Stimulated activated naive CD8-positive, alpha-beta T cell treated with anti-CD3 and anti-CD28 coated beads, Interleukin-15, Interleukin-2, amounts not matched to agents 100 U/mL and 50 U/mL, for 24 hours (primary cell): ENCODE results near the gene PRKD3.

Experiments used
- ATAC-seq: fragments of 150-1000 bp; cut with Tn5 transposase; one replicate; pipeline ENCODE4 v1.10.0; 2021
- DNase-seq: peaks from one replicate; pipeline ENCODE4 v3.0.0; 2021

Gene PRKD3

GRCh38 chr2:37343537-37344434, 19.2 kb upstream of the PRKD3 start:
- no peak for DNase-seq

GRCh38 chr2:37342591-37343220, 18.1 kb upstream of the PRKD3 start:
- no peak for ATAC-seq

More at GRCh38 chr2:37343537-37344434, 19.2 kb upstream of the PRKD3 start:
- no peak for ATAC-seq

GRCh38 chr2:37340637-37341036, 16.0 kb upstream of the PRKD3 start:
- no peak for DNase-seq
- no peak for ATAC-seq

More at GRCh38 chr2:37342591-37343220, 18.1 kb upstream of the PRKD3 start:
- DNase-seq = no peak

- no peak for DNase-seq
- peak; percentile 28 for ATAC-seq
Observed at GRCh38 chr2:37338933-37339332, 14.3 kb upstream of the PRKD3 start.

- DNase-seq = no peak
- no peak for ATAC-seq
Observed at GRCh38 chr2:37337620-37338280, 13.1 kb upstream of the PRKD3 start.

GRCh38 chr2:37335604-37336003, 11.0 kb upstream of the PRKD3 start:
- no peak for ATAC-seq

GRCh38 chr2:37333256-37333655, 8.6 kb upstream of the PRKD3 start:
- ATAC-seq = no peak

More at GRCh38 chr2:37335604-37336003, 11.0 kb upstream of the PRKD3 start:
- DNase-seq = no peak

GRCh38 chr2:37332560-37332959, 7.9 kb upstream of the PRKD3 start:
- ATAC-seq (no peak), DNase-seq (no peak)

More at GRCh38 chr2:37333256-37333655, 8.6 kb upstream of the PRKD3 start:
- no peak for DNase-seq

- no peak for ATAC-seq
Observed at GRCh38 chr2:37330681-37331080, 6.0 kb upstream of the PRKD3 start.

GRCh38 chr2:37326866-37327634, 2.4 kb upstream of the PRKD3 start:
- ATAC-seq (no peak), DNase-seq (no peak)

More at GRCh38 chr2:37330681-37331080, 6.0 kb upstream of the PRKD3 start:
- DNase-seq = no peak

GRCh38 chr2:37326285-37326684, 1.7 kb upstream of the PRKD3 start:
- ATAC-seq = no peak
- no peak for DNase-seq

- no peak for DNase-seq
- no peak for ATAC-seq
Observed at GRCh38 chr2:37325625-37326071, 1.0 kb upstream of the PRKD3 start.

GRCh38 chr2:37324536-37324785, 172 bp downstream of the PRKD3 start:
- DNase-seq (no peak), ATAC-seq (no peak)

GRCh38 chr2:37323781-37324535, 675 bp downstream of the PRKD3 start:
- DNase-seq (peak; percentile 50), ATAC-seq (peak; percentile 47)

- no peak for ATAC-seq
- no peak for DNase-seq
Observed at GRCh38 chr2:37323176-37323780, 1.4 kb downstream of the PRKD3 start.

GRCh38 chr2:37322368-37322767, 2.3 kb downstream of the PRKD3 start:
- peak; percentile 39 for ATAC-seq
- no peak for DNase-seq

- no peak for ATAC-seq
Observed at GRCh38 chr2:37321029-37321682, 3.5 kb downstream of the PRKD3 start.

GRCh38 chr2:37319754-37320609, 4.7 kb downstream of the PRKD3 start:
- ATAC-seq (no peak), DNase-seq (no peak)

More at GRCh38 chr2:37321029-37321682, 3.5 kb downstream of the PRKD3 start:
- no peak for DNase-seq

- ATAC-seq (peak; percentile 34), DNase-seq (no peak)
Observed at GRCh38 chr2:37318401-37318800, 6.2 kb downstream of the PRKD3 start.
